KMS-11 (cell line): ENCODE measurements around the gene PTGIS.

Experiments
- H2AFZ ChIP-seq: fragments of 200-600 bp; sonication (generic); 2 replicates; pipeline ENCODE4 v1.6.1; 2016; ENCODE audit warnings: antibody characterized with exemption, mixed run types, low read depth
- H3K27ac ChIP-seq: fragments of 200-600 bp; sonication (generic); 2 replicates; pipeline ENCODE4 v1.6.1; 2016; ENCODE audit warnings: mild to moderate bottlenecking, mixed run types
- H3K27me3 ChIP-seq: fragments of 200-600 bp; sonication (generic); 2 replicates; pipeline ENCODE4 v1.6.1; 2017; ENCODE audit warnings: mild to moderate bottlenecking, low read depth, mixed run types, moderate library complexity; ENCODE audit not compliant: insufficient read depth
- H3K36me3 ChIP-seq: fragments of 200-600 bp; sonication (generic); 2 replicates; pipeline ENCODE4 v1.6.1; 2017; ENCODE audit warnings: mild to moderate bottlenecking, mixed run types; ENCODE audit not compliant: insufficient read depth
- H3K4me1 ChIP-seq: fragments of 200-600 bp; sonication (generic); 2 replicates; pipeline ENCODE4 v1.6.1; 2016; ENCODE audit warnings: mild to moderate bottlenecking, low read depth, mixed run types; ENCODE audit not compliant: poor library complexity, severe bottlenecking
- H3K4me2 ChIP-seq: fragments of 200-600 bp; sonication (generic); 2 replicates; pipeline ENCODE4 v1.7.0; 2016; ENCODE audit warnings: mild to moderate bottlenecking, mixed run types
- H3K4me3 ChIP-seq: fragments of 200-600 bp; sonication (generic); IDR thresholded peaks from 2 replicates; pipeline ENCODE4 v1.6.1; 2017; ENCODE audit warnings: low read depth, low read length, mixed read lengths; ENCODE audit not compliant: insufficient read depth
- H3K79me2 ChIP-seq: fragments of 200-600 bp; sonication (generic); 2 replicates; pipeline ENCODE4 v1.6.1; 2016; ENCODE audit warnings: low read depth, mixed run types; ENCODE audit not compliant: insufficient read depth
- H3K9ac ChIP-seq: fragments of 200-600 bp; sonication (generic); 2 replicates; pipeline ENCODE4 v1.6.1; 2016; ENCODE audit warnings: mild to moderate bottlenecking, mixed run types
- H4K20me1 ChIP-seq: fragments of 200-600 bp; sonication (generic); 2 replicates; pipeline ENCODE4 v1.6.1; 2016; ENCODE audit warnings: mild to moderate bottlenecking, mixed run types; ENCODE audit not compliant: insufficient read depth
- TF ChIP-seq, protein P1 (sequence below): fragments of 200-600 bp; sonication (generic); conservative IDR thresholded peaks from 2 replicates; pipeline ENCODE4 v1.6.1; 2017; ENCODE audit warnings: low read depth, mild to moderate bottlenecking, antibody characterized with exemption, low read length, moderate library complexity, mixed read lengths

Gene PTGIS

GRCh38 chr20:49460916-49461315, 107.0 kb downstream of the PTGIS start:
- H3K36me3 ChIP-seq: no peaks in the 10 kb centered on the region
- H2AFZ ChIP-seq: no peak overlapping the region
- no peak overlapping the region for H3K27ac ChIP-seq
- TF ChIP-seq, protein P1, sequence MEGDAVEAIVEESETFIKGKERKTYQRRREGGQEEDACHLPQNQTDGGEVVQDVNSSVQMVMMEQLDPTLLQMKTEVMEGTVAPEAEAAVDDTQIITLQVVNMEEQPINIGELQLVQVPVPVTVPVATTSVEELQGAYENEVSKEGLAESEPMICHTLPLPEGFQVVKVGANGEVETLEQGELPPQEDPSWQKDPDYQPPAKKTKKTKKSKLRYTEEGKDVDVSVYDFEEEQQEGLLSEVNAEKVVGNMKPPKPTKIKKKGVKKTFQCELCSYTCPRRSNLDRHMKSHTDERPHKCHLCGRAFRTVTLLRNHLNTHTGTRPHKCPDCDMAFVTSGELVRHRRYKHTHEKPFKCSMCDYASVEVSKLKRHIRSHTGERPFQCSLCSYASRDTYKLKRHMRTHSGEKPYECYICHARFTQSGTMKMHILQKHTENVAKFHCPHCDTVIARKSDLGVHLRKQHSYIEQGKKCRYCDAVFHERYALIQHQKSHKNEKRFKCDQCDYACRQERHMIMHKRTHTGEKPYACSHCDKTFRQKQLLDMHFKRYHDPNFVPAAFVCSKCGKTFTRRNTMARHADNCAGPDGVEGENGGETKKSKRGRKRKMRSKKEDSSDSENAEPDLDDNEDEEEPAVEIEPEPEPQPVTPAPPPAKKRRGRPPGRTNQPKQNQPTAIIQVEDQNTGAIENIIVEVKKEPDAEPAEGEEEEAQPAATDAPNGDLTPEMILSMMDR: no peak
- no peak overlapping the region for H3K4me3 ChIP-seq
- no peaks in the 10 kb centered on the region for H4K20me1 ChIP-seq
- no peaks in the 10 kb centered on the region for H3K79me2 ChIP-seq
- no peak overlapping the region for H3K4me2 ChIP-seq
- no peak overlapping the region for H3K9ac ChIP-seq
- no peaks in the 10 kb centered on the region for H3K4me1 ChIP-seq
- H3K27me3 ChIP-seq: peaks cover 11% of the 10 kb centered on the region; the same call in 1 of the 2 replicates

DNA sequence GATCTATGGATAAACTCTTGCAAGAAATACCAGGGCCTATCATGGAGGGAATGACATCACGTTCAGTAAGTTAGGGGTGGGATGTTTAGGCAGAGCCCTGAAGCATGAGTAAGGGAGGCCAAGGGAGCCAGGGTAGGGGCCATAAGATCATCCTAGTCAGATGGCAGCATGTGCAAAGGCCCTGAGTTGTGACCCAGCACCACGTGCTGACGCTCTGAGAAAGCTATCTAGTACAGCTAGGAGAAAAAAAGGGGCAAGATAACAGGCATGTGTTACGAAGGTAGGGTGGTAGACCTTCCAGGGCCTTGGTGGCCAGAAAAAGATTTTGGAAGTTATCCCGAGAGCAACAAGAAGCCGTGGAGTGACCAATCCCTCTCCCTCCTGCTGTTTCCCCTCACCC, 107.8 kb downstream of the PTGIS start:
- Histone ChIP-seq H3K4me1 (no peaks in the 10 kb centered on the region), H2AFZ (no peak overlapping the region), H3K27ac (no peak overlapping the region), H3K36me3 (no peaks in the 10 kb centered on the region), H4K20me1 (no peaks in the 10 kb centered on the region), H3K4me2 (no peak overlapping the region), H3K27me3 (peaks cover 11% of the 10 kb centered on the region; the same call in 1 of the 2 replicates), H3K9ac (no peak overlapping the region), H3K4me3 (no peak overlapping the region), H3K79me2 (no peaks in the 10 kb centered on the region)
- TF ChIP-seq, protein P1: no peak

GRCh38 chr20:49459684-49460083, 108.3 kb downstream of the PTGIS start:
- Histone ChIP-seq H3K27ac (no peak overlapping the region), H3K27me3 (peaks cover 11% of the 10 kb centered on the region; the same call in 1 of the 2 replicates), H3K79me2 (no peaks in the 10 kb centered on the region), H3K9ac (no peak overlapping the region), H3K4me3 (no peak overlapping the region), H3K4me2 (no peak overlapping the region), H2AFZ (no peak overlapping the region), H4K20me1 (no peaks in the 10 kb centered on the region), H3K36me3 (no peaks in the 10 kb centered on the region), H3K4me1 (no peaks in the 10 kb centered on the region)
- TF ChIP-seq, protein P1: no peak

DNA sequence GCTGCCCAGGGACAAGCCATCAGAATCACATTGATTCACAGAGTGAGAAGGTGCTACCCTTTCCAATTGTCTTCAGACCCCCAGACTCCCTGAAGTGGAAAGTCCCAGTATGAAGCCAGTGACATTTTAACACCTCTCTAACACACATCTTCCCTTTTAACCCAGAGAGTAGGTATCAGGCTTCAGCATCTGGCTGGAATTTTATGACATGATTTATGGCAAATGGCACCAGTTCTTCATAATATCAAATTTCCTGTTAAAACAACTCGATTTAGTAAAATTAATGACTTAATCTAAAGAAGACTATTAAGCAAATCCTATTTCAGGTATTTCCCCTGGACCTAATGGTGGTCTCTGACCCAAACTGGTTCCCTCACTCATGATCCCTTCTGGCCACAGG, 110.5 kb downstream of the PTGIS start:
- Histone ChIP-seq H3K9ac (no peak overlapping the region), H3K4me3 (no peak overlapping the region), H3K27me3 (peaks cover 4% of the 10 kb centered on the region; the same call in 1 of the 2 replicates), H3K79me2 (no peaks in the 10 kb centered on the region), H3K4me1 (no peaks in the 10 kb centered on the region), H3K36me3 (no peaks in the 10 kb centered on the region), H4K20me1 (no peaks in the 10 kb centered on the region), H3K4me2 (no peak overlapping the region), H3K27ac (no peak overlapping the region), H2AFZ (no peak overlapping the region)
- TF ChIP-seq, protein P1: no peak
